Fibroblast of lung (primary cell): ENCODE data around the gene NDUFA13. TPM values are rescaled to one million over a fixed set of nuclear protein-coding genes. Genes with fewer than 3 reads are reported as not detected.

Source experiments
- DNase-seq, 2 donors: peaks; one replicate each; pipeline versions ENCODE4 v3.0.0 to v3.0.0-alpha.2; 2010; ENCODE audit warnings: low read depth in 2 of 2
- H2AFZ ChIP-seq: 2 replicates; pipeline ENCODE4 v1.5.1; 2012; ENCODE audit warnings: low read length, control low read depth, inconsistent platforms
- H3K27ac ChIP-seq: 2 replicates; pipeline ENCODE4 v1.5.1; 2011; ENCODE audit warnings: low read length, control low read depth; ENCODE audit not compliant: insufficient read depth
- H3K27me3 ChIP-seq: 2 replicates; pipeline ENCODE4 v1.5.1; 2011; ENCODE audit warnings: mild to moderate bottlenecking, low read length; ENCODE audit not compliant: control insufficient read depth, insufficient read depth
- H3K36me3 ChIP-seq: 2 replicates; pipeline ENCODE4 v1.5.1; 2011; ENCODE audit warnings: low read length; ENCODE audit not compliant: control insufficient read depth, insufficient read depth
- H3K4me1 ChIP-seq: 2 replicates; pipeline ENCODE4 v1.5.1; 2011; ENCODE audit warnings: low read length; ENCODE audit not compliant: control insufficient read depth, insufficient read depth; ENCODE audit errors: extremely low read depth
- H3K4me2 ChIP-seq: 2 replicates; pipeline ENCODE4 v1.5.1; 2011; ENCODE audit warnings: low read length, control low read depth; ENCODE audit not compliant: insufficient read depth; ENCODE audit errors: extremely low read depth
- H3K4me3 ChIP-seq, 4 experiments: fragments of 200-600 bp in 1 of 4; sonication (generic) in 1 of 4; replicated peaks in 1 of 4; 2 replicates each; pipeline ENCODE4 v1.5.1; 2011 to 2016; ENCODE audit warnings: low read length in 4 of 4, low read depth in 3 of 4, mild to moderate bottlenecking in 3 of 4, control low read depth in 2 of 4, inconsistent platforms in 1 of 4, mixed read lengths in 1 of 4; ENCODE audit not compliant: insufficient read depth in 1 of 4; ENCODE audit errors: control extremely low read depth in 1 of 4
- H3K79me2 ChIP-seq: 2 replicates; pipeline ENCODE4 v1.5.1; 2012; ENCODE audit warnings: mild to moderate bottlenecking, low read length, inconsistent platforms; ENCODE audit not compliant: control insufficient read depth, insufficient read depth
- H3K9ac ChIP-seq: 2 replicates; pipeline ENCODE4 v1.5.1; 2011; ENCODE audit warnings: mild to moderate bottlenecking, low read length, control low read depth; ENCODE audit not compliant: insufficient read depth
- H3K9me3 ChIP-seq: 2 replicates; pipeline ENCODE4 v1.5.1; 2012; ENCODE audit warnings: low read depth, low read length; ENCODE audit not compliant: control insufficient read depth, insufficient read depth
- H4K20me1 ChIP-seq: 2 replicates; pipeline ENCODE4 v1.5.1; 2011; ENCODE audit warnings: low read length; ENCODE audit not compliant: control insufficient read depth, insufficient read depth; ENCODE audit errors: extremely low read depth
- EZH2 ChIP-seq: IDR thresholded peaks from 2 replicates; pipeline ENCODE4 v1.5.1; 2012; ENCODE audit warnings: low read length, control low read depth, mild to moderate bottlenecking; ENCODE audit errors: missing control alignments
- polyA plus RNA-seq, 2 donors: library from polyadenylated mRNA; depleted of rRNA in 1 of 2; stranded (reverse) in 1 of 2; unstranded in 1 of 2; fragments of >200 nt; gene quantifications; 2 replicates each; pipeline ENCODE4 v1.2.1, GENCODE V29; 2011 to 2012; ENCODE audit warnings: missing spikeins in 1 of 2
- total RNA-seq: library from RNA; depleted of rRNA; stranded (reverse); fragments of >200 nt; gene quantifications from 2 replicates; pipeline ENCODE4 v1.2.1, GENCODE V29; 2014
- TF ChIP-seq, protein P1 (sequence below), 2 donors: IDR thresholded peaks in 1 of 2; conservative IDR thresholded peaks in 1 of 2; 1 replicate in 1 of 2; 2 replicates in 1 of 2; pipeline ENCODE4 v1.5.1; 2011 to 2012; ENCODE audit warnings: low read length in 2 of 2, control low read depth in 1 of 2, inconsistent platforms in 1 of 2, low read depth in 1 of 2, mild to moderate bottlenecking in 1 of 2

The NDUFA13 gene
- total and polyA plus RNA-seq, 2 donors (not counting 1 experiment from before 2014, with no cell fraction given): 221 to 306 TPM

DNA sequence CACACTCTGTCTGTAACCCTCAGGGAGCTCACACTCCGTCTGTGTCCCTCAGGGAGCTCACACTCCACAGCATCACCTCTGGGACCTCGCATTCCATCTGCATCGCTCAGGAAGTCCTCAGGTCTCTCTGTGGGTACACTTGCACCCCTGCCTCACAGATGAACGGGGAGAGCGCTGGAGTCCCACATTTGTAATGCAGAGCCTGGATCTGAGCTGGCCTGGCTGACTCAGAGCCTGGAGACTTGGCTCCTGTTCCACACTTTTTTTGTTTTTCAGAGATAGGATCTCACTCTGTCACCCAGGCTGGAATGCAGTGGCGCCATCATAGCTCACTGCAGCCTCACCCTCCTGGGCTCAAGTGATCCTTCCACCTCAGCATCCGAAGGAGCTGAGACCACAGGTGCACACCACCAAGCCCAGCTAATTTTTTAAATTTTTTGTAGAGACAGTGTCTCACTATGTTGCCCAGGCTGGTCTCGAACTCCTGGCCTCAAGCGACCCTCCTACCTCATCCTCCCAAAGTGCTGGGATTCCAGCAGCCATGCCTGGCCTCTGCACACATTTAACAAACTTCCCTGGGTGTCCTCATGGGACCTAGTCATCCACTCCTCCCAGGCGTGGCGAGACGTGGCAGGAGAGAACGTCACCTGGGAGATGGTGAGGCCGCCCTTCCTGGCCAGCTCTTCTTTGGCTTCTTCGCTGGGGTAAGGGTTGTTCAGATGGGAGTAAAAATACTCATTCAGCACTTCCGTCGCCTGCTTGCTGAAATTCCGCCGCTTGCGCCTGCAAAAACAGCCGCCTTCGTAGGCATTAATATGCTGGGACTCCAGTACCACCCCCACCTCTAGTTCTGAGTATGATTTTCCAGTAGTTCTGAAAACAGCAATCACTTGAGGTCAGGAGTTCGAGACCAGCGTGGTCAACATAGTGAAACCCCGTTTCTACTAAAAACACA, 53.1 kb downstream of the NDUFA13 start:
- DNase-seq: peak in 1 of 2 donors; percentile 67
- no peaks in the 10 kb centered on the region for H4K20me1 ChIP-seq
- H3K79me2 ChIP-seq: no peaks in the 10 kb centered on the region
- no peaks in the 10 kb centered on the region for H3K9me3 ChIP-seq
- peaks cover 2% of the 10 kb centered on the region for H3K36me3 ChIP-seq
- no peak for TF ChIP-seq EZH2
- TF ChIP-seq, protein P1, sequence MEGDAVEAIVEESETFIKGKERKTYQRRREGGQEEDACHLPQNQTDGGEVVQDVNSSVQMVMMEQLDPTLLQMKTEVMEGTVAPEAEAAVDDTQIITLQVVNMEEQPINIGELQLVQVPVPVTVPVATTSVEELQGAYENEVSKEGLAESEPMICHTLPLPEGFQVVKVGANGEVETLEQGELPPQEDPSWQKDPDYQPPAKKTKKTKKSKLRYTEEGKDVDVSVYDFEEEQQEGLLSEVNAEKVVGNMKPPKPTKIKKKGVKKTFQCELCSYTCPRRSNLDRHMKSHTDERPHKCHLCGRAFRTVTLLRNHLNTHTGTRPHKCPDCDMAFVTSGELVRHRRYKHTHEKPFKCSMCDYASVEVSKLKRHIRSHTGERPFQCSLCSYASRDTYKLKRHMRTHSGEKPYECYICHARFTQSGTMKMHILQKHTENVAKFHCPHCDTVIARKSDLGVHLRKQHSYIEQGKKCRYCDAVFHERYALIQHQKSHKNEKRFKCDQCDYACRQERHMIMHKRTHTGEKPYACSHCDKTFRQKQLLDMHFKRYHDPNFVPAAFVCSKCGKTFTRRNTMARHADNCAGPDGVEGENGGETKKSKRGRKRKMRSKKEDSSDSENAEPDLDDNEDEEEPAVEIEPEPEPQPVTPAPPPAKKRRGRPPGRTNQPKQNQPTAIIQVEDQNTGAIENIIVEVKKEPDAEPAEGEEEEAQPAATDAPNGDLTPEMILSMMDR (conservative IDR thresholded peaks at IDR 0.05 in 1 of 2, IDR thresholded peaks at IDR 0.05 in 1 of 2; ENCODE audit: low read depth in 1 of 2, low read length in 2 of 2): no peak
- no peak overlapping the region for H3K4me2 ChIP-seq
- no peaks in the 10 kb centered on the region for H3K27me3 ChIP-seq
- no peak overlapping the region for H3K4me3 ChIP-seq
- H3K27ac ChIP-seq: no peak overlapping the region
- H3K9ac ChIP-seq: no peak overlapping the region
- no peaks in the 10 kb centered on the region for H3K4me1 ChIP-seq
- no peak overlapping the region for H2AFZ ChIP-seq

DNA sequence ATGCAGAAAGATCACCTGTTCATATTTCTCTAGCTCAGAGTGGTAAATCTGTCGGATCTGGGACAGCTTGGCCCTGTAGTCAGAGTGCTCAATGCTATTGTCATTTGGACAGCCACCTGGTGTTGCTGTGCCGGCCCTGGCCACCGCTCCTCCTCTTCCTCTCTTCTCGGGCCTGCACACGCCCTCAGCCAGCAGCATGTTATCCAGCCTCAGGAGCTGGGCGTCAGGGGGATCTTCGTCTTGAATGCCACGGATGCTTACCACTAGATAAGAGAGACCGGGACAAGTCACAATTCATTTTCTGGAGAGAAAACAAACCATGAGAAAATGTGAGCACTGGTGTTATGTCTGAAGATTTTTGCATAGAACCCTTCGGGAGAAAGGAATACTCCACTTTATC, 54.5 kb downstream of the NDUFA13 start:
- TF ChIP-seq, protein P1 (conservative IDR thresholded peaks at IDR 0.05 in 1 of 2, IDR thresholded peaks at IDR 0.05 in 1 of 2; ENCODE audit: low read depth in 1 of 2, low read length in 2 of 2): no peak
- no peak for TF ChIP-seq EZH2
- Histone ChIP-seq H3K9ac (no peak overlapping the region), H3K4me2 (no peak overlapping the region), H3K36me3 (peaks cover 2% of the 10 kb centered on the region), H3K4me1 (no peaks in the 10 kb centered on the region), H3K4me3 (no peak overlapping the region), H3K79me2 (no peaks in the 10 kb centered on the region), H3K27ac (no peak overlapping the region), H3K27me3 (no peaks in the 10 kb centered on the region), H3K9me3 (no peaks in the 10 kb centered on the region), H2AFZ (no peak overlapping the region), H4K20me1 (no peaks in the 10 kb centered on the region)
- DNase-seq: no peak

- Histone ChIP-seq H3K27me3 (no peaks in the 10 kb centered on the region), H3K27ac (no peak overlapping the region), H3K4me1 (no peaks in the 10 kb centered on the region), H3K9me3 (no peaks in the 10 kb centered on the region), H3K36me3 (peaks cover 2% of the 10 kb centered on the region), H3K4me2 (no peak overlapping the region), H3K79me2 (no peaks in the 10 kb centered on the region), H3K9ac (no peak overlapping the region), H2AFZ (no peak overlapping the region), H4K20me1 (no peaks in the 10 kb centered on the region), H3K4me3 (no peak overlapping the region)
- DNase-seq: no peak
- TF ChIP-seq, protein P1 (conservative IDR thresholded peaks at IDR 0.05 in 1 of 2, IDR thresholded peaks at IDR 0.05 in 1 of 2; ENCODE audit: low read depth in 1 of 2, low read length in 2 of 2): no peak
- no peak for TF ChIP-seq EZH2
These were observed 55.2 kb downstream of the NDUFA13 start for GRCh38 chr19:19571071-19571786.
